K562 (cell line): ENCODE measurements around the gene FLOT2. TPM values are rescaled to one million over a fixed set of nuclear protein-coding genes. Genes with fewer than 3 reads are reported as not detected.

Source experiments
- CTBP1 ChIP-seq: fragments of 450-650 bp; IDR thresholded peaks from 2 replicates; pipeline ENCODE4 v1.6.1; 2016; ENCODE audit warnings: borderline replicate concordance
- EP400 ChIP-seq: fragments of 450-650 bp; IDR thresholded peaks from 2 replicates; pipeline ENCODE4 v1.6.1; 2017; ENCODE audit warnings: antibody characterized with exemption, mild to moderate bottlenecking, moderate library complexity
- HNRNPH1 ChIP-seq: fragments of 200-400 bp; formaldehyde crosslinking; optimal IDR thresholded peaks from 2 replicates; pipeline ENCODE3; 2017; ENCODE audit warnings: low read depth, mild to moderate bottlenecking, low read length, moderate library complexity
- LEF1 ChIP-seq: fragments of 450-650 bp; IDR thresholded peaks from 2 replicates; pipeline ENCODE4 v1.6.1; 2016; ENCODE audit warnings: mild to moderate bottlenecking
- MEF2D ChIP-seq: conservative IDR thresholded peaks from 2 replicates; pipeline ENCODE4 v1.6.1; 2016; ENCODE audit warnings: low read depth, missing genetic modification characterization, missing compliant biosample characterization
- PHB2 ChIP-seq: fragments of 450-650 bp; IDR thresholded peaks from 2 replicates; pipeline ENCODE4 v1.6.1; 2017; ENCODE audit warnings: low read depth
- RBM25 ChIP-seq: fragments of 200-400 bp; formaldehyde crosslinking; IDR thresholded peaks from 2 replicates; pipeline ENCODE4 v1.6.1; 2018; ENCODE audit warnings: low read length, low read depth, moderate library complexity; ENCODE audit not compliant: severe bottlenecking
- RCOR1 ChIP-seq, 2 experiments: IDR thresholded peaks; 2 replicates each; pipeline ENCODE4 v1.6.1; 2012; ENCODE audit warnings: low read depth in 2 of 2, low read length in 2 of 2, borderline replicate concordance in 1 of 2, improper control_type of control experiment in 1 of 2
- SAFB2 ChIP-seq: fragments of 200-400 bp; formaldehyde crosslinking; IDR thresholded peaks from 2 replicates; pipeline ENCODE4 v1.6.1; 2018; ENCODE audit warnings: borderline replicate concordance, low read length, low read depth, moderate library complexity; ENCODE audit not compliant: severe bottlenecking
- WHSC1 ChIP-seq: IDR thresholded peaks from one replicate; pipeline ENCODE4 v1.6.1; 2012; ENCODE audit warnings: low read length, control low read depth, inconsistent platforms
- ZBTB43 ChIP-seq: sonication (generic); formaldehyde crosslinking; IDR thresholded peaks from 2 replicates; pipeline ENCODE4 v1.8.0; 2023; ENCODE audit warnings: mild to moderate bottlenecking, missing genetic modification reagents
- ZNF184 ChIP-seq: sonication (generic); formaldehyde crosslinking; IDR thresholded peaks from 2 replicates; pipeline ENCODE4 v1.5.0; 2020; ENCODE audit warnings: missing genetic modification reagents
- ZNF311 ChIP-seq: fragments of 250-450 bp; sonication (Bioruptor Pico); IDR thresholded peaks from 2 replicates; pipeline ENCODE4 v1.4.0; 2020; ENCODE audit warnings: mild to moderate bottlenecking, moderate library complexity
- ZNF408 ChIP-seq: fragments of 250-450 bp; sonication (Bioruptor Pico); IDR thresholded peaks from 2 replicates; pipeline ENCODE4 v1.4.0; 2020; ENCODE audit warnings: low read depth, mild to moderate bottlenecking, moderate library complexity
- ZNF764 ChIP-seq: fragments of 250-450 bp; sonication (Bioruptor Pico); IDR thresholded peaks from 2 replicates; pipeline ENCODE4 v1.4.0; 2020; ENCODE audit warnings: low read depth, mild to moderate bottlenecking, moderate library complexity
- polyA plus RNA-seq, 8 experiments: library from polyadenylated mRNA; depleted of rRNA in 4 of 8; stranded (reverse) in 5 of 8; unstranded in 3 of 8; fragments of >200 nt; fragmentation: Nextera tagmentation in 2 of 8; fragmentation: Illumina TruSeq in 1 of 8; extraction: Ambion mirVana in 2 of 8; extraction: Trizol in 1 of 8; gene quantifications; 2 replicates each; pipeline versions ENCODE4 v1.2.1 to v1.2.3, GENCODE V29; 2011 to 2014; ENCODE audit warnings: inconsistent platforms in 1 of 8, missing spikeins in 1 of 8
- total RNA-seq, 7 experiments: library from RNA; depleted of rRNA in 6 of 7; stranded (reverse); fragments of >200 nt in 6 of 7; fragmentation: Illumina TruSeq in 2 of 7; extraction: Trizol in 2 of 7; gene quantifications; 2 replicates each; pipeline versions ENCODE4 v1.2.1 to v1.2.3, GENCODE V29; 2011 to 2021; ENCODE audit warnings: low replicate concordance in 1 of 7
- TF ChIP-seq, protein P1 (sequence below): fragments of 250-450 bp; sonication (Bioruptor Pico); IDR thresholded peaks from 2 replicates; pipeline ENCODE4 v1.5.1; 2021; ENCODE audit warnings: mild to moderate bottlenecking
- TF ChIP-seq, protein P2 (sequence below): fragments of 450-650 bp; IDR thresholded peaks from 2 replicates; pipeline ENCODE4 v1.6.1; 2016; ENCODE audit warnings: low read depth

Gene FLOT2
- total and polyA plus RNA-seq, 9 of the 15 experiments (the other 6 are each of a cell fraction or from before 2014, with no cell fraction given): 17.5 to 138 (median 41.7) TPM

DNA sequence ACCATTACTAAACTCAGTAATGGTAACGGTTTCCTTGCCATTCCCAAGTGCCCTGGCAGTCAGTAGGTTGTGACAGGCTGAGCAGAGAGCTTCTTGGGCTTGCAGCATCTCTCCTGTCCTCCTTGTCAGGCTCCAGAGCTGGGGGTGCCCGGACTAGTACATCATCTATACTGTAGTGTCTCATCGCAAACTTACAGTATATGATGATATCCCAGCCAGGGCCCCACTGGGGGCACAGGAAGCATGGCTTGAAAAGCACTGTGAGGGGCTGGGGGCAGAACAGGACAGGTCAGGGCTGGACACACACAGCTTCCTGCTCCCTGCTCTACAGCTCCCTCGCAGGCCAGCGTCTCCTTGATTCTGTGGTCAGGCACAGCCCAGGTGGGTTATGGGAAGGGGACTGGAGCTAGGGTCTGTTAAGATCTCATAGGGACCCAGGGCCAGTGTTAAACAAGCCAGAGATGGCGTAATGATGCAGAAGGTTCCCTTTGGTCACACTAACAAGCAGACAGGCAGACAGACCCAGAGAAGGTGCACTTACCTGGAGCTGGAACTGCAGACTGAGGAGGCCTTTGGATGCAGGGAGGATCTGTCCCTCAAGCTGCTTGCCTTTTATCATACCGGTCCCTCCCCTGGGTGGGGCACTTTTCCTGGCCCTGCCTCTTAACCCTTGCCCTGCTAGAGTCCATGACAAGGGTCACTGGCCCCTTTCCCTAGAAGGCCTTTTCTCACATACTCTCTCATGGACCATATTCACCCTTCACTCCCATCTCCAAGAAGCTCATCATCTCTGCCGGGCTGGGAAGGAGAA lies 35.9 kb downstream of the FLOT2 start (continued):
- TF ChIP-seq ZBTB43 (CRISPR knock-in tag): no peak
- TF ChIP-seq LEF1: peak; percentile 65; the same call in 1 of the 2 replicates
- no peak; a peak in 1 of 4 replicates for TF ChIP-seq RCOR1 (IDR thresholded peaks at IDR 0.05; ENCODE audit: borderline replicate concordance in 1 of 2, low read depth in 2 of 2, low read length in 2 of 2)
- TF ChIP-seq ZNF764 (CRISPR knock-in tag): no peak
- no peak for TF ChIP-seq SAFB2
- TF ChIP-seq HNRNPH1: no peak
- peak; percentile 51 for TF ChIP-seq EP400
- TF ChIP-seq ZNF311: no peak
- no peak for TF ChIP-seq PHB2
- no peak for TF ChIP-seq RBM25
- TF ChIP-seq WHSC1: no peak
- TF ChIP-seq ZNF408 (CRISPR knock-in tag): no peak
- 0 out of 2 replicates have a peak, but pooled peaks have one; percentile 27 for TF ChIP-seq MEF2D
- no peak for TF ChIP-seq ZNF184 (CRISPR knock-in tag)
- peak; percentile 97 for TF ChIP-seq CTBP1
- TF ChIP-seq, protein P1, sequence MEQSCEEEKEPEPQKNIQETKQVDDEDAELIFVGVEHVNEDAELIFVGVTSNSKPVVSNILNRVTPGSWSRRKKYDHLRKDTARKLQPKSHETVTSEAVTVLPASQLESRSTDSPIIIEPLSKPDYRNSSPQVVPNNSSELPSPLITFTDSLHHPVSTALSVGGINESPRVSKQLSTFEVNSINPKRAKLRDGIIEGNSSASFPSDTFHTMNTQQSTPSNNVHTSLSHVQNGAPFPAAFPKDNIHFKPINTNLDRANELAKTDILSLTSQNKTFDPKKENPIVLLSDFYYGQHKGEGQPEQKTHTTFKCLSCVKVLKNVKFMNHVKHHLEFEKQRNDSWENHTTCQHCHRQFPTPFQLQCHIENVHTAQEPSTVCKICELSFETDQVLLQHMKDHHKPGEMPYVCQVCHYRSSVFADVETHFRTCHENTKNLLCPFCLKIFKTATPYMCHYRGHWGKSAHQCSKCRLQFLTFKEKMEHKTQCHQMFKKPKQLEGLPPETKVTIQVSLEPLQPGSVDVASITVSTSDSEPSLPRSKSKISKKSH (CRISPR knock-in tag): no peak
- TF ChIP-seq, protein P2, sequence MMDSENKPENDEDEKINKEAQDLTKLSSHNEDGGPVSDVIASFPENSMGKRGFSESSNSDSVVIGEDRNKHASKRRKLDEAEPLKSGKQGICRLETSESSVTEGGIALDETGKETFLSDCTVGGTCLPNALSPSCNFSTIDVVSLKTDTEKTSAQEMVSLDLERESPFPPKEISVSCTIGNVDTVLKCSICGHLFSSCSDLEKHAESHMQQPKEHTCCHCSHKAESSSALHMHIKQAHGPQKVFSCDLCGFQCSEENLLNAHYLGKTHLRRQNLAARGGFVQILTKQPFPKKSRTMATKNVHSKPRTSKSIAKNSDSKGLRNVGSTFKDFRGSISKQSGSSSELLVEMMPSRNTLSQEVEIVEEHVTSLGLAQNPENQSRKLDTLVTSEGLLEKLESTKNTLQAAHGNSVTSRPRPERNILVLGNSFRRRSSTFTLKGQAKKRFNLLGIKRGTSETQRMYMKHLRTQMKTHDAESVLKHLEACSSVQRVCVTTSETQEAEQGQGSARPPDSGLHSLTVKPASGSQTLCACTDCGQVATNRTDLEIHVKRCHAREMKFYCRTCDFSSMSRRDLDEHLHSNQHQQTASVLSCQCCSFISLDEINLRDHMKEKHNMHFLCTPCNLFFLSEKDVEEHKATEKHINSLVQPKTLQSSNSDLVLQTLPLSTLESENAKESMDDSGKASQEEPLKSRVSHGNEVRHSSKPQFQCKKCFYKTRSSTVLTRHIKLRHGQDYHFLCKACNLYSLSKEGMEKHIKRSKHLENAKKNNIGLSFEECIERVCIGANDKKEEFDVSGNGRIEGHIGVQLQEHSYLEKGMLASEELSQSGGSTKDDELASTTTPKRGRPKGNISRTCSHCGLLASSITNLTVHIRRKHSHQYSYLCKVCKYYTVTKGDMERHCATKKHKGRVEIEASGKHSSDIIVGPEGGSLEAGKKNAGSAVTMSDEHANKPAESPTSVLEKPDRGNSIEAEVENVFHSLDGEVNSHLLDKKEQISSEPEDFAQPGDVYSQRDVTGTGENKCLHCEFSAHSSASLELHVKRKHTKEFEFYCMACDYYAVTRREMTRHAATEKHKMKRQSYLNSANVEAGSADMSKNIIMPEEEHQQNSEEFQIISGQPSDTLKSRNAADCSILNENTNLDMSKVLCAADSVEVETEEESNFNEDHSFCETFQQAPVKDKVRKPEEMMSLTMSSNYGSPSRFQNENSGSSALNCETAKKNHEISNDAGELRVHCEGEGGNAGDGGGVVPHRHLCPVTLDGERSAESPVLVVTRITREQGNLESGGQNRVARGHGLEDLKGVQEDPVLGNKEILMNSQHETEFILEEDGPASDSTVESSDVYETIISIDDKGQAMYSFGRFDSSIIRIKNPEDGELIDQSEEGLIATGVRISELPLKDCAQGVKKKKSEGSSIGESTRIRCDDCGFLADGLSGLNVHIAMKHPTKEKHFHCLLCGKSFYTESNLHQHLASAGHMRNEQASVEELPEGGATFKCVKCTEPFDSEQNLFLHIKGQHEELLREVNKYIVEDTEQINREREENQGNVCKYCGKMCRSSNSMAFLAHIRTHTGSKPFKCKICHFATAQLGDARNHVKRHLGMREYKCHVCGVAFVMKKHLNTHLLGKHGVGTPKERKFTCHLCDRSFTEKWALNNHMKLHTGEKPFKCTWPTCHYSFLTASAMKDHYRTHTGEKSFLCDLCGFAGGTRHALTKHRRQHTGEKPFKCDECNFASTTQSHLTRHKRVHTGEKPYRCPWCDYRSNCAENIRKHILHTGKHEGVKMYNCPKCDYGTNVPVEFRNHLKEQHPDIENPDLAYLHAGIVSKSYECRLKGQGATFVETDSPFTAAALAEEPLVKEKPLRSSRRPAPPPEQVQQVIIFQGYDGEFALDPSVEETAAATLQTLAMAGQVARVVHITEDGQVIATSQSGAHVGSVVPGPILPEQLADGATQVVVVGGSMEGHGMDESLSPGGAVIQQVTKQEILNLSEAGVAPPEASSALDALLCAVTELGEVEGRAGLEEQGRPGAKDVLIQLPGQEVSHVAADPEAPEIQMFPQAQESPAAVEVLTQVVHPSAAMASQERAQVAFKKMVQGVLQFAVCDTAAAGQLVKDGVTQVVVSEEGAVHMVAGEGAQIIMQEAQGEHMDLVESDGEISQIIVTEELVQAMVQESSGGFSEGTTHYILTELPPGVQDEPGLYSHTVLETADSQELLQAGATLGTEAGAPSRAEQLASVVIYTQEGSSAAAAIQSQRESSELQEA: no peak
